Endometrial microvascular endothelial cells (primary cell): ENCODE measurements around the gene HCAR3. TPM values are rescaled to one million over a fixed set of nuclear protein-coding genes. Genes with fewer than 3 reads are reported as not detected.
"Not testable (repeated sequence)": the region's sequence is repeated elsewhere in the genome, so short reads cannot be mapped to it uniquely, and the experiment has no call there.

Source experiments
- in situ Hi-C: cut with HindIII; loops from 2 replicates; pipeline ENCODE4 v1.10.0; 2017; ENCODE audit warnings: low sequenced_read_pairs, low pct_unique_long_range_greater_than_20kb; ENCODE audit errors: inconsistent ontology term
- total RNA-seq: library from RNA; depleted of rRNA; stranded (reverse); fragments of >200 nt; gene quantifications from one replicate; pipeline ENCODE4 v1.2.3, GENCODE V29; 2015; ENCODE audit errors: inconsistent ontology term

HCAR3 gene
- total RNA-seq, 1 donor from 2014 or later = not detected

DNA sequence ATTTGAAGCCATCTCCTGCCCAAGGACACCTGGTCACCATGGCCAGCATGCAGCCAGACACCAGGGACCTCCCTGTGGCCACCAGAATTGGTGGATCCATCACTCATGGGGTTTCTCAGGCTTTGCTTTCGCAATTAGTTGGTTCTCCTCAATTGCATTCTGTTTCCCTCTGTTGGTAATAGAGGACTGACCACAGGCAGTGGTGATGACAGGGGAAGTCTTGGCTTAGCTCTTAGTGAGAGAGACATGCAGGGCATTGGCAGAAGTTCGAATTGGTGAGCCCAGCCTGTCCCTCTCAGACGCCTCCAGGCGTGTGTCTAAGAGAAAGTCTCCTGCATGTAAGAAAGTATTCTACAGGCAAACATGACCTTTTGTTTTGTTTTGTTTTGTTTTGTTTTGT lies 34.8 kb downstream of the HCAR3 start:
- in situ Hi-C loops = no loop called here

DNA sequence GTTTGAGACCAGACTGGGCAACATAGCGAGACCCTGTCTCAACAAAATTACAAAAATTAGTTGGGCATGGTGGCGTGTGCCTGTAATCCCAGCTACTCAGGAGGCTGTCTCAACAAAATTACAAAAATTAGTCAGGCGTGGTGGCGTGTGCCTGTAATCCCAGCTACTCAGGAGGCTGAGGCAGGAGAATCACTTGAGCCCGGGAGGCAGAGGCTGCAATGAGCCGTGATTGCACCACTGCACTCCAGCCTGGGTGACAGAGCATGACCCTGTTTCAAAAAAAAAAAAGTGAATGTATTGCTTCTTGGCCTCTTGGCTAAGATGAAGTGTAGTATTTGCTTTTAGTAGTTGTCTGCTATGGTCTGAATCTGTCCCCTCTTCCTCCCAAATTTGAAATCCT lies 35.6 kb downstream of the HCAR3 start:
- in situ Hi-C loops = not testable (repeated sequence)

DNA sequence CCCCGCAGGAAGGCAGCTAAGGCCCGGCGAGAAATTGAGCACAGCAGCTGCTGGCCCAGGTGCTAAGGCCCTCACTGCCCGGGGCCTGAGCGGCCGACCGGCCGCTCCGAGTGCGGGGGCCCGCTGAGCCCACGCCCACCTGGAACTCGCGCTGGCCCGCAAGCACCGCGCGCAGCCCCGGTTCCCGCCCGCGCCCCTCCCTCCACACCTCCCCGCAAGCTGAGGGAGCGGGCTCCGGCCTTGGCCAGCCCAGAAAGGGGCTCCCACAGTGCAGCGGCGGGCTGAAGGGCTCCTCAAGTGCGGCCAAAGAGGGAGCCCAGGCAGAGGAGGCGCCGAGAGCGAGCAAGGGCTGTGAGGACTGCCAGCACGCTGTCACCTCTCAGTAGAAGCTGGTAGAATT lies 39.8 kb downstream of the HCAR3 start:
- in situ Hi-C loops = not testable (repeated sequence)

DNA sequence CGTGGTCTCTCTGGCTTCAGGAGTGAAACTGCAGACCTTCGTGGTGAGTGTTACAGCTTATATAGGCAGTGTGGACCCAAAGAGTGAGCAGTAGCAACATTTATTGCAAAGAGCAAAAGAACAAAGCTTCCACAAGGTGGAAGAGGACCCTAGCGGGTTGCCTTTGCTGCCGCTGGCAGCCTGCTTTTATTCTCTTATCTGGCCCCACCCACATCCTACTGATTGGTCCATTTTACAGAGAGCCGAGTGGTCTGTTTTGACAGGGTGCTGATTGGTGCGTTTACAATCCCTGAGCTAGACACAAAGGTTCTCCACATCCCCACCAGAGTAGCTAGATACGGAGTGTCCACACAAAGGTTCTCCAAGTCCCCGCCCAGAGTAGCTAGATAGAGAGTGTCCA lies 40.6 kb downstream of the HCAR3 start:
- in situ Hi-C loops = not testable (repeated sequence)

DNA sequence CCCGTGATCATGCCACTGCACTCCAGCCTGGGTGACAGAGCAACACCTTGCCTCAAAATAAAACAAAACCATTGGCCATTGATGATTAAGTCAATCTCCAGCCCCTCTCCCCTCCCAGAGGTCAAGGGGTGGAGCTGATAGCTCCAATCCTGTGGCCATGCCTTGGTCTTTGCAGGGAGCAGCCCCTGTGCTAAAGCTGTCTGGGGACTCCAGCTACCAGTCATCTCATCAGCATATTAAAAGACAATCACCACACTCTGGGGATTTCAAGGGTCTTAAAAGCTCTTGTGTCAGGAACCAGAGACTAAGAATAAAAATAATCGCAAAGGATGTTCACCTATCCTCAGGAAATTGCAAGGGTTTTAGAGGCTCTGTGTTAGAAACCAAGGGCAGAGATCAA lies 44.1 kb downstream of the HCAR3 start:
- in situ Hi-C loops = no loop called here

DNA sequence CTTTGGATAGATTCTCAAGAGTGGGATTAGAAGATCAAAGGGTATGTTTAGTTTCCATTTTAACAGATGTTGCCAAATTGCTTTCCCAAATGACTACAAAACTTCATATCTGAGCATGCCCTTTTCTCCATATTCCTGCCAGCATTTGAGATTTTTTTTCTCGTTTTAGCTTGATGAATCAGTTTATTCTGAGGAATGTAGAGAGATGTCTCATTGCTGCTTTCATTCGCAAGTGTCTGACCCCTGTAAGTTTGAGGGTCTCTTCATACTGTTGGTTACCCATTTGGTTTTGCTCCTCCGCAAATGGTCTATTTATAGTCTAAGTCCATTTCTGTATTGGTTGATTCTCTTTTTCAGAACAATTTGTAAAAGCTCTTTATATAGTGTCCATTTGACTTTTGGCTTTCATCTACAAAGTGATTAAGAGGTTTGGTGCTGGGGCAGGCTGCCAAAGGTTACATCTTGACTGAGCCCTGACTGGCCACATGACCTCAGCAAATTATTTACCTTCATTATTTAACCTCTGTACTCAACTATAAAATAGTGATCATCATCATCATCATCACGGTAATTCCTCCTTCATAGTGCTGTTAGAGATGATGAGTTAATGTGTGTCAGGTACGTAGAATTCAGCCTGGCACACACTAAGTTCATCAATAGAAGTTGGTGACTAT lies 47.1 kb downstream of the HCAR3 start:
- in situ Hi-C loops = no loop called here

DNA sequence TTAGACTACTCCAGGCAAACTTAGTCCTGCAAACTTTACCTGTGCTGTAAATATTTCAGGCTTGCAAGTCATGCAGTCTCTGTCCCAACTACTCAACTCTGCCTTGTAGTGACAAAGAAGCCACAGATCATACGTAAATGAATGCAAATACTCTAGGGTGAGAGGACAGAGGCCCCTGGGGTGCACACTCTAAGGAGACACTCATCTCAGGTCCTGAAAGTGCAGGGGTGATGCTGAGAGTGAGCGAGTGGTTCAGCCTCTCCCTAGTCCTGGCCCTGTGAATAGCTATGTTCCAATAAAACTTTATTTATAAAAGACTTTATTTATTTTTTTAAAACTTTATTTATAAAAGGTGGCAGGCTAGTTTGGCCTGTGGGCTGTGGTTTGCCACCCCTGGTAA lies 48.3 kb downstream of the HCAR3 start:
- in situ Hi-C loops = no loop called here

DNA sequence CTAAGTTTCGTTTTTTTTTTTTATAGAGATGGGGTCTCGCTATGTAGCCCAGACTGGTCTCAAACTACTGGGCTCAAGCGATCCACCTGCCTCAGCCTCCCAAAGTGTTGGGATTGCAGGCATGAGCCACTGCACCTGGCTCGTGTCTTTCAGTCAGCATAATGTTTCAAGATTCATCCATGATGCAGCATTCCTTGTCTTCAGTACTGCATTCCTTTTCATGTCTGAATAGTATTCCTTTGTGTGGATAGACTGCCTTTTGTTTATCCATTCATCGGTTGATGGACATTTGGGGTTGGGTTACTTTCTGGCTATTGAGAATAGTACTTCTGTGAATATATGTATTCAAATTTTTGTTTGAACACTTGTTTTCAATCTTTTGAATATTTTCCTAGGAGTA lies 50.9 kb downstream of the HCAR3 start:
- in situ Hi-C loops = no loop called here

DNA sequence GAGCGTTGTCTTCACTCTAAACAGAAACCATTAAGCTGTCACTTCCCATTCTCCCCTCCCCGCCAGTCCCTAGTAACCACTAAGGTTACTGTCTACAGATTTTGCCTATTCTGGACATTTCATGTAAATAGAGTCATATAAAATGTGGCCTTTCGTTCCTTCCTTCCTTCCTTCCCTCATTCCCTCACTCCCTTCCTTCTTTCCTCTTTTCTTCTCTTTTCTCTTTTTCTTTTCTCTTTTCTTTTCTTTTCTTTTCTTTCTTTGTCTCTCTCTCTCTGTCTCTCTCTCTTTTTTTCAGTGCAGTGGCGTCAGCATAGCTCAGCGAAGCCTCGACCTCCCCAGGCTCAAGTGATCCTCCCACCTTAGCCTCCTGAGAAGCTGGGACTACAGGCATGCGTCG lies 51.3 kb downstream of the HCAR3 start:
- in situ Hi-C loops = no loop called here

Other genes with a start within 250 kb of the HCAR3 start
- 16.9 TPM for gene ZCCHC8, start 215.9 kb downstream of the HCAR3 start, total RNA-seq
- gene RSRC2, start 189.9 kb downstream of the HCAR3 start, total RNA-seq = 21.9 TPM
- 30.0 TPM for gene KNTC1, start 189.6 kb downstream of the HCAR3 start, total RNA-seq
- not detected for gene HCAR2, start 13.5 kb downstream of the HCAR3 start, total RNA-seq
- under 0.01 TPM for gene HCAR1, start 14.0 kb upstream of the HCAR3 start, total RNA-seq
- 35.9 TPM for gene DENR, start 36.0 kb upstream of the HCAR3 start, total RNA-seq
- not detected for gene CCDC62, start 57.8 kb upstream of the HCAR3 start, total RNA-seq
- gene HIP1R, start 118.6 kb upstream of the HCAR3 start, total RNA-seq = 81.0 TPM
- 29.5 TPM for gene VPS37B, start 179.3 kb upstream of the HCAR3 start, total RNA-seq
- 8.0 TPM for gene ABCB9, start 249.7 kb upstream of the HCAR3 start, total RNA-seq